Measurements from ENCODE around the gene KCNC3. TPM values are rescaled to one million over a fixed set of nuclear protein-coding genes. Genes with fewer than 3 reads are reported as not detected.

Gene KCNC3
- total and polyA plus RNA-seq, 2 of the 4 experiments (the other 2 are of a cell fraction): 0.07 TPM; not detected in 1

DNA sequence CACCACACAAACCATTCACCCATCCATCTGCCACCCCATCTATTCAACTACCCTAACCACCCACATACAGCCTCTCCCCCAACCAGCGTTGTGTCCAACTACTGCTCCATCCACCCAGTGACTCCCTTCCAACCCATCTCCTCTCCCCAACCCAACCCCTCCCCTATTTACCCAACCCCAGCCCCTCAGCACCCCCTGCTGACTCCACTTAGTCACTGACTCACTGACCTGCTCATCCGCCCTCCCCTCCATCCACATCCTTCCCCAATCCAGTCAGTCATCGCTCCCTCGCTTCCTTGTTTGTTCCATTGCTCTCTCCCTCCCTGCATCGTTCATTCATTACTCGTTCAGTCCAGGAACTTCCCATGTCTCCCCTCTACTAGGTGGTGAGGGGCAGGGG lies 39.2 kb downstream of the KCNC3 start:
- intact Hi-C loops (cut with micrococcal nuclease): no loop called here
- no peak for ATAC-seq (ENCODE audit: low read depth)
- Histone ChIP-seq H3K56ac (ENCODE audit: extremely low read depth, insufficient read depth, low read length) (no peak overlapping the region), H2AK5ac (ENCODE audit: low read depth, low read length) (no peak overlapping the region), H3K9me3 (ENCODE audit: control insufficient read depth, insufficient read depth, low read length) (peaks cover 24% of the 10 kb centered on the region), H2BK20ac (ENCODE audit: low read depth, low read length) (no peak overlapping the region), H3K4ac (ENCODE audit: low read depth, low read length) (no peak overlapping the region), H3K9ac (ENCODE audit: low read depth, low read length) (no peak overlapping the region), H2AK9ac (replicated peaks; ENCODE audit: low read depth, low read length, poor library complexity) (no peak overlapping the region), H3K4me1 (ENCODE audit: control insufficient read depth, insufficient read depth, low read length) (no peaks in the 10 kb centered on the region), H2BK5ac (ENCODE audit: low read depth, low read length, poor library complexity, severe bottlenecking) (no peak overlapping the region), H3K36me3 (ENCODE audit: control insufficient read depth, insufficient read depth, low read length) (no peaks in the 10 kb centered on the region), H3K9me1 (ENCODE audit: insufficient read depth, low read length) (no peaks in the 10 kb centered on the region), H3K27me3 (ENCODE audit: control insufficient read depth, insufficient read depth, low read length) (no peaks in the 10 kb centered on the region), H4K20me1 (ENCODE audit: insufficient read depth, low read length) (no peaks in the 10 kb centered on the region), H3K79me1 (ENCODE audit: low read depth in 1 of 2, low read length in 2 of 2) (no peaks in the 10 kb centered on the region), H3K18ac (ENCODE audit: low read depth, low read length) (no peak overlapping the region), H2AFZ (replicated peaks; ENCODE audit: low read length, poor library complexity) (no peak overlapping the region), H4K5ac (ENCODE audit: low read depth, low read length) (no peak overlapping the region), H3K4me2 (ENCODE audit: low read depth, low read length) (no peak overlapping the region), H3K23ac (ENCODE audit: low read depth, low read length) (no peak overlapping the region), H4K8ac (ENCODE audit: low read depth in 2 of 2, low read length in 2 of 2) (no peak overlapping the region), H3K27ac (ENCODE audit: insufficient read depth, low read length) (no peak overlapping the region), H2BK120ac (ENCODE audit: low read depth, low read length) (no peak overlapping the region), H2BK15ac (ENCODE audit: low read depth, low read length) (no peak overlapping the region), H3K4me3 (ENCODE audit: insufficient read depth, low read depth, low read length) (no peak overlapping the region), H3K14ac (replicated peaks; ENCODE audit: low read depth, low read length) (no peak overlapping the region), H4K91ac (ENCODE audit: insufficient read depth, low read depth, low read length) (no peak overlapping the region)
- CTCF ChIA-PET: no interaction called here
- 71% methylated on average over 1 of the region's 6 CpGs; no CpG with 5 or more reads in 1 of the 2 experiments for WGBS, 2 experiments (ENCODE audit: extremely low coverage in 2 of 2, insufficient read length in 1 of 2)
- in situ Hi-C loops (cut with MboI; ENCODE audit: low sequenced_read_pairs): no loop called here
- no peak for DNase-seq
- no TSS peak for BruUV-seq (replicated peaks)
- TF ChIP-seq POLR2A (IDR thresholded peaks at IDR 0.05; ENCODE audit: low read depth, low read length) (no peak), NFE2L2 (IDR thresholded peaks at IDR 0.05; ENCODE audit: low read depth, low read length) (no peak), BHLHE40 (IDR thresholded peaks at IDR 0.05; ENCODE audit: low read depth, low read length) (no peak), RCOR1 (IDR thresholded peaks at IDR 0.05; ENCODE audit: insufficient replicate concordance, low read length) (no peak), CEBPB (IDR thresholded peaks at IDR 0.05; ENCODE audit: low read depth, low read length) (no peak), RFX5 (IDR thresholded peaks at IDR 0.05; ENCODE audit: low read depth, low read length) (no peak), SMC3 (IDR thresholded peaks at IDR 0.05; ENCODE audit: low read depth, low read length) (no peak), MAZ (IDR thresholded peaks at IDR 0.05; ENCODE audit: borderline replicate concordance, low read depth, low read length) (no peak), FOS (IDR thresholded peaks at IDR 0.05; ENCODE audit: low read depth, low read length) (no peak), RAD21 (IDR thresholded peaks at IDR 0.05; ENCODE audit: low read length) (no peak), MXI1 (IDR thresholded peaks at IDR 0.05; ENCODE audit: borderline replicate concordance, low read depth, low read length) (no peak), CHD1 (IDR thresholded peaks at IDR 0.05; ENCODE audit: low read depth, low read length) (no peak), MAFK (IDR thresholded peaks at IDR 0.05; ENCODE audit: low read depth, low read length) (no peak)
- TF ChIP-seq, protein P1, sequence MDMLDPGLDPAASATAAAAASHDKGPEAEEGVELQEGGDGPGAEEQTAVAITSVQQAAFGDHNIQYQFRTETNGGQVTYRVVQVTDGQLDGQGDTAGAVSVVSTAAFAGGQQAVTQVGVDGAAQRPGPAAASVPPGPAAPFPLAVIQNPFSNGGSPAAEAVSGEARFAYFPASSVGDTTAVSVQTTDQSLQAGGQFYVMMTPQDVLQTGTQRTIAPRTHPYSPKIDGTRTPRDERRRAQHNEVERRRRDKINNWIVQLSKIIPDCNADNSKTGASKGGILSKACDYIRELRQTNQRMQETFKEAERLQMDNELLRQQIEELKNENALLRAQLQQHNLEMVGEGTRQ (IDR thresholded peaks at IDR 0.05; ENCODE audit: low read depth, low read length): no peak
- TF ChIP-seq, protein P2, sequence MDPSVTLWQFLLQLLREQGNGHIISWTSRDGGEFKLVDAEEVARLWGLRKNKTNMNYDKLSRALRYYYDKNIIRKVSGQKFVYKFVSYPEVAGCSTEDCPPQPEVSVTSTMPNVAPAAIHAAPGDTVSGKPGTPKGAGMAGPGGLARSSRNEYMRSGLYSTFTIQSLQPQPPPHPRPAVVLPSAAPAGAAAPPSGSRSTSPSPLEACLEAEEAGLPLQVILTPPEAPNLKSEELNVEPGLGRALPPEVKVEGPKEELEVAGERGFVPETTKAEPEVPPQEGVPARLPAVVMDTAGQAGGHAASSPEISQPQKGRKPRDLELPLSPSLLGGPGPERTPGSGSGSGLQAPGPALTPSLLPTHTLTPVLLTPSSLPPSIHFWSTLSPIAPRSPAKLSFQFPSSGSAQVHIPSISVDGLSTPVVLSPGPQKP (IDR thresholded peaks at IDR 0.05; ENCODE audit: borderline replicate concordance, low read depth, low read length): no peak
- TF ChIP-seq, protein P3, sequence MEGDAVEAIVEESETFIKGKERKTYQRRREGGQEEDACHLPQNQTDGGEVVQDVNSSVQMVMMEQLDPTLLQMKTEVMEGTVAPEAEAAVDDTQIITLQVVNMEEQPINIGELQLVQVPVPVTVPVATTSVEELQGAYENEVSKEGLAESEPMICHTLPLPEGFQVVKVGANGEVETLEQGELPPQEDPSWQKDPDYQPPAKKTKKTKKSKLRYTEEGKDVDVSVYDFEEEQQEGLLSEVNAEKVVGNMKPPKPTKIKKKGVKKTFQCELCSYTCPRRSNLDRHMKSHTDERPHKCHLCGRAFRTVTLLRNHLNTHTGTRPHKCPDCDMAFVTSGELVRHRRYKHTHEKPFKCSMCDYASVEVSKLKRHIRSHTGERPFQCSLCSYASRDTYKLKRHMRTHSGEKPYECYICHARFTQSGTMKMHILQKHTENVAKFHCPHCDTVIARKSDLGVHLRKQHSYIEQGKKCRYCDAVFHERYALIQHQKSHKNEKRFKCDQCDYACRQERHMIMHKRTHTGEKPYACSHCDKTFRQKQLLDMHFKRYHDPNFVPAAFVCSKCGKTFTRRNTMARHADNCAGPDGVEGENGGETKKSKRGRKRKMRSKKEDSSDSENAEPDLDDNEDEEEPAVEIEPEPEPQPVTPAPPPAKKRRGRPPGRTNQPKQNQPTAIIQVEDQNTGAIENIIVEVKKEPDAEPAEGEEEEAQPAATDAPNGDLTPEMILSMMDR (conservative IDR thresholded peaks at IDR 0.05; ENCODE audit: low read depth, low read length): no peak
- POLR2A ChIA-PET (ENCODE audit: unreplicated experiment): no interaction called here
- dilution Hi-C loops (cut with HindIII; ENCODE audit: low sequenced_read_pairs, unreplicated experiment): no loop called here

Data from IMR-90 (cell line).